H1 (cell line): ENCODE measurements around the gene TMA7.

Source experiments
- HDAC2 ChIP-seq, 2 experiments: fragments of 300-600 bp in 1 of 2; sonication (generic) in 1 of 2; IDR thresholded peaks; 2 replicates each; pipeline ENCODE4 v1.6.1; 2011 to 2012; ENCODE audit warnings: low read depth in 2 of 2, low read length in 2 of 2, mild to moderate bottlenecking in 2 of 2, moderate library complexity in 2 of 2, borderline replicate concordance in 1 of 2, inconsistent platforms in 1 of 2
- HDAC6 ChIP-seq: IDR thresholded peaks from one replicate; pipeline ENCODE4 v1.7.1; 2012; ENCODE audit warnings: low read depth, mild to moderate bottlenecking, inconsistent platforms, low read length, moderate library complexity
- NANOG ChIP-seq: IDR thresholded peaks from 2 replicates; pipeline ENCODE4 v1.6.1; 2011; ENCODE audit warnings: low read length, low read depth, mild to moderate bottlenecking, inconsistent platforms; ENCODE audit not compliant: insufficient read depth, poor library complexity, severe bottlenecking
- POLR2A ChIP-seq, 2 experiments: IDR thresholded peaks; 1 replicate in 1 of 2; 2 replicates in 1 of 2; pipeline ENCODE4 v1.6.1; 2011; ENCODE audit warnings: low read depth in 2 of 2, low read length in 2 of 2, mild to moderate bottlenecking in 2 of 2; ENCODE audit errors: control extremely low read depth in 1 of 2
- YY1 ChIP-seq: IDR thresholded peaks from 2 replicates; pipeline ENCODE4 v1.6.1; 2011; ENCODE audit warnings: low read depth, mild to moderate bottlenecking, low read length
- ZNF274 ChIP-seq: IDR thresholded peaks from 2 replicates; pipeline ENCODE4 v1.7.0; 2012; ENCODE audit warnings: low read length, borderline replicate concordance; ENCODE audit errors: extremely low read depth
- TF ChIP-seq, protein P1 (sequence below), 3 experiments: IDR thresholded peaks; 1 replicate in 2 of 3; 2 replicates in 1 of 3; pipeline versions ENCODE4 v1.5.1 to v1.6.1; 2011; ENCODE audit warnings: low read length in 3 of 3, mild to moderate bottlenecking in 3 of 3, inconsistent platforms in 2 of 3, low read depth in 1 of 3, moderate library complexity in 1 of 3; ENCODE audit not compliant: insufficient read depth in 1 of 3; ENCODE audit errors: control extremely low read depth in 1 of 3

DNA sequence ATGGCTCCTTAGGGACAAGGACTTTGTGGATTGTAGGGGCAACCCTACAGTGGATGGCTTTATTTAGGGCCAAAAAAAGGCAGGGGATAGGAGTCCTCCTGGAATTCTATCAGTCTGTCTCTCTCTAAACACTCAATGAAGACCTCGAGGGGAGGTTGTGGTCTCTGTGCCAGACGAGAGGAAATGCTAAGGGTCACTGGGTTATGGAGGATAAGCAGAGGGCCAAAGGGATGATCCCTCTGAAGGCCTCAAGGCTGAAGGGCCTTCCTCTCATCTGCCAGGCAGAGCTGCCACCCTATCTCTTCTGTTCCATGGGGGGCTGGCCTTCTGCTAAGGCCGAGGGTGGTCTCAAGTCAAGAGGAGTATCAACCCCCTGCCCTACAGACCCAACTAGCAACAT lies 37.1 kb upstream of the TMA7 start:
- TF ChIP-seq POLR2A (IDR thresholded peaks at IDR 0.05; ENCODE audit: control extremely low read depth in 1 of 2, low read depth in 2 of 2, low read length in 2 of 2) (no peak), YY1 (no peak), HDAC2 (IDR thresholded peaks at IDR 0.05; ENCODE audit: borderline replicate concordance in 1 of 2, low read depth in 2 of 2, low read length in 2 of 2) (no peak), ZNF274 (no peak), HDAC6 (no peak), NANOG (no peak)
- TF ChIP-seq, protein P1, sequence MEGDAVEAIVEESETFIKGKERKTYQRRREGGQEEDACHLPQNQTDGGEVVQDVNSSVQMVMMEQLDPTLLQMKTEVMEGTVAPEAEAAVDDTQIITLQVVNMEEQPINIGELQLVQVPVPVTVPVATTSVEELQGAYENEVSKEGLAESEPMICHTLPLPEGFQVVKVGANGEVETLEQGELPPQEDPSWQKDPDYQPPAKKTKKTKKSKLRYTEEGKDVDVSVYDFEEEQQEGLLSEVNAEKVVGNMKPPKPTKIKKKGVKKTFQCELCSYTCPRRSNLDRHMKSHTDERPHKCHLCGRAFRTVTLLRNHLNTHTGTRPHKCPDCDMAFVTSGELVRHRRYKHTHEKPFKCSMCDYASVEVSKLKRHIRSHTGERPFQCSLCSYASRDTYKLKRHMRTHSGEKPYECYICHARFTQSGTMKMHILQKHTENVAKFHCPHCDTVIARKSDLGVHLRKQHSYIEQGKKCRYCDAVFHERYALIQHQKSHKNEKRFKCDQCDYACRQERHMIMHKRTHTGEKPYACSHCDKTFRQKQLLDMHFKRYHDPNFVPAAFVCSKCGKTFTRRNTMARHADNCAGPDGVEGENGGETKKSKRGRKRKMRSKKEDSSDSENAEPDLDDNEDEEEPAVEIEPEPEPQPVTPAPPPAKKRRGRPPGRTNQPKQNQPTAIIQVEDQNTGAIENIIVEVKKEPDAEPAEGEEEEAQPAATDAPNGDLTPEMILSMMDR (IDR thresholded peaks at IDR 0.05; ENCODE audit: control extremely low read depth in 1 of 3, insufficient read depth in 1 of 3, low read depth in 1 of 3, low read length in 3 of 3), result no peak
